Activated T-cell treated with anti-CD3 and anti-CD28 coated beads, Interleukin-2, amount 50 U/mL, for 72 hours (primary cell): ENCODE results near the gene THSD4. TPM values are rescaled to one million over a fixed set of nuclear protein-coding genes. Genes with fewer than 3 reads are reported as not detected.
"Not testable (repeated sequence)": the region's sequence is repeated elsewhere in the genome, so short reads cannot be mapped to it uniquely, and the experiment has no call there.

Experiments used
- ATAC-seq, 2 donors: fragments of 150-1000 bp; cut with Tn5 transposase; replicated peaks in 1 of 2; 2 replicates each; pipeline ENCODE4 v1.10.0; 2021; ENCODE audit warnings: moderate library complexity in 2 of 2, mild to moderate bottlenecking in 1 of 2
- DNase-seq, 2 donors: peaks; one replicate each; pipeline ENCODE4 v3.0.0; 2021 to 2022; ENCODE audit warnings: mixed read lengths in 1 of 2
- H3K27ac Mint-ChIP-seq: one replicate; pipeline ENCODE4 v1.8.0; 2022; ENCODE audit warnings: mild to moderate bottlenecking, moderate library complexity, mixed read lengths
- H3K27me3 Mint-ChIP-seq: one replicate; pipeline ENCODE4 v1.8.0; 2022; ENCODE audit warnings: low read depth, mixed read lengths
- H3K36me3 Mint-ChIP-seq, 2 donors: one replicate each; pipeline ENCODE4 v1.8.0; 2022; ENCODE audit warnings: mixed read lengths in 2 of 2, mild to moderate bottlenecking in 1 of 2; ENCODE audit not compliant: insufficient read depth in 2 of 2
- H3K4me1 Mint-ChIP-seq: one replicate; pipeline ENCODE4 v1.8.0; 2022; ENCODE audit warnings: low read depth, mixed read lengths
- H3K4me3 Mint-ChIP-seq, 2 donors: one replicate each; pipeline ENCODE4 v1.8.0; 2022; ENCODE audit warnings: mild to moderate bottlenecking in 2 of 2, mixed read lengths in 2 of 2, moderate library complexity in 2 of 2
- H3K9me3 Mint-ChIP-seq, 2 donors: one replicate each; pipeline ENCODE4 v1.8.0; 2022; ENCODE audit warnings: mixed read lengths in 2 of 2
- total RNA-seq, 2 donors: library from RNA; stranded (reverse); gene quantifications; one replicate each; pipeline ENCODE4 v1.2.3, GENCODE V29; 2022

THSD4 gene
- total RNA-seq, 2 donors from 2014 or later, result not detected

DNA sequence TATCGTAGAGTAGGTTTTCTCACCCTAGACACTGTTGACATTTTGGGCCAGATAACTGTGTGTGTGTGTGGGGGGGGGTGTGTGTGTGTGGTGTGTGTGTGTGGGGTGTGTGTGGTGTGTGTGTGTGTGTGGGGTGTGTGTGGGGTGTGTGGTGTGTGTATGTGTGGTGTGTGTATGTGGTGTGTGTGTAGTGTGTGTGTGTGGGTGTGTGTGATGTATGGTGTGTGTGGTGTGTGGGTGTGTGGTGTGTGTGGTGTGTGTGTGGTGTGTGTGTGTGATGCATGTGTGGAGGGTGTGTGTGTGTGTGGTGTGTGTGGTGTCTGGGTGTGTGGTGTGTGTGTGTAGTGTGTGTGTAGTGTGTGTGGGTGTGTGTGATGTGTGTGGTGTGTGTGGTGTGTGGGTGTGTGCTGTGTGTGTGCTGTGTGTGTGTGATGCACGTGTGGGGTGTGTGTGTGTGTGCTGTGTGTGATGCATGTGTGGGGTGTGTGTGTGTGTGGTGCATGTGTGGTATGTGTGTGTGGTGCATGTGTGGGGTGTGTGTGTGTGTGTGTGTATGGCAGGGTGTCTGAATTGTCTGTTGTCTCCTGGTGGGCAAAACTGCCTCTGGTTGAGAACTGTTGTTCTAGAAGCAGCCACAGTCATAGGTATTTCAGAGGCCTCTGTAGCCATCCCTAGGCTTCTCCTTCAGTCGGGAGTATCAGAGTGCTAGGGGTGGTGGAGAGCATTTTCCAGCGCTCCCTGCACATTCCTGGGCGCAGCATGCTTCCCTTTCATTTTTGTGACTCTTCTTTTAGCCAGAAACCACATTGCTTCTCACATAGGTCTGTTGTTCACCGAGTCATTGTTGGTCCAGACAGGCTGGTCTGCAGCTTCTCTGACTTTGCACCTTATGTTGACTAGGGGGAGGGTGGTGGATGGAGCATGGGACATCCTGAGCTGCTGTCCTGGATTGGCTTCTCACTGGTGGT, 84.4 kb downstream of the THSD4 start:
- no peak for ATAC-seq
- Mint-ChIP-seq H3K27me3 (no peaks in the 10 kb centered on the region), H3K27ac (no peak overlapping the region), H3K9me3 (peaks cover 2 to 7% of the 10 kb centered on the region in 2 donors), H3K4me1 (no peaks in the 10 kb centered on the region), H3K36me3 (no peaks in the 10 kb centered on the region), H3K4me3 (no peak overlapping the region)
- no peak for DNase-seq

GRCh38 chr15:71201477-71201876, 86.2 kb downstream of the THSD4 start:
- H3K27ac Mint-ChIP-seq, result no peak overlapping the region
- H3K4me1 Mint-ChIP-seq, result no peaks in the 10 kb centered on the region
- no peak for ATAC-seq
- no peak overlapping the region for H3K4me3 Mint-ChIP-seq
- H3K36me3 Mint-ChIP-seq, result no peaks in the 10 kb centered on the region
- no peaks in the 10 kb centered on the region for H3K27me3 Mint-ChIP-seq
- H3K9me3 Mint-ChIP-seq, result peaks cover 2 to 5% of the 10 kb centered on the region in 2 donors
- no peak for DNase-seq

DNA sequence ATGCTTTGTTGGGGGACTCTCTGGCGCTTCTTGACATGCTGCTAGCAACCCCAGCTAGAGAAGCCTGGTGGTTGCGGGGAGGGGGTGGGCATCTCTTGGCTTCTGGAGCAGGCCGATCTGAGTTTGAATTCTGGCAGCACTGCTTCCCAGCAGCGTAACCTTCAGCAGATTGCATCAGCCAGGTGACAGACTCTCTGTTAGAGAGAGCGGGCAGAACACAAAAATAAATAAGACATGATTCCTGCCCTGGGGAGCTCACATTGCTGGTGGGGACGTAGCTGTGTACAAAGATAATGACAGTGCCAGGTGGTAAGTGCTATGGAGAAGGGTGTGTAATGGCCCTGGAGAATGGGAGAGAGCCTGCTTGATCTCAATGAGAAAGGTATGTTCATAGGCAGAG, 87.4 kb downstream of the THSD4 start:
- DNase-seq, result no peak
- no peaks in the 10 kb centered on the region for H3K36me3 Mint-ChIP-seq
- H3K27ac Mint-ChIP-seq, result no peak overlapping the region
- H3K9me3 Mint-ChIP-seq, result peaks cover 2 to 5% of the 10 kb centered on the region in 2 donors
- no peaks in the 10 kb centered on the region for H3K27me3 Mint-ChIP-seq
- no peaks in the 10 kb centered on the region for H3K4me1 Mint-ChIP-seq
- H3K4me3 Mint-ChIP-seq, result no peak overlapping the region
- no peak for ATAC-seq

GRCh38 chr15:71203586-71204474, 88.6 kb downstream of the THSD4 start:
- DNase-seq, result no peak
- ATAC-seq, result no peak
- no peak overlapping the region for H3K27ac Mint-ChIP-seq
- H3K4me3 Mint-ChIP-seq, result no peak overlapping the region
- no peaks in the 10 kb centered on the region for H3K4me1 Mint-ChIP-seq
- no peaks in the 10 kb centered on the region for H3K27me3 Mint-ChIP-seq
- H3K9me3 Mint-ChIP-seq, result peaks cover 2 to 5% of the 10 kb centered on the region in 2 donors
- no peaks in the 10 kb centered on the region for H3K36me3 Mint-ChIP-seq

DNA sequence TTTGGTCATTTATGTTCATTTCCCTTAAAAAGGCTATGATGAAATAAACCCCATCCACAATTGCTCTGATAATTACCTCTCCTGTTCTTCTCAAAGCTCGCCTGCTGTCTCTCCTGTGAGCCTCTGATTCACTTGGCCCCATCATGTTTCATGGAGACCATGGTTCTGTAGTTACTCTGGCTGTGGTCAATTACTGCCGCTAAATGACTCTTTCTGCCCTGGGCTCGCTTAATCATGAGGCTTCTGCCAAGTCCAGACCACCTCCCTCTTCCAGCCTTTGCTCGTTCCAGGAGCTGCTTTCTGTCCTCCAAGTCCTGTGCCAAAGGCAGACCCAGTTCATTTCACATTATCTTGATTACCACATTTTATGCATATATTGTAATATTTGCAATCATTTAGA, 91.9 kb downstream of the THSD4 start:
- Mint-ChIP-seq H3K4me3 (no peak overlapping the region), H3K27ac (no peak overlapping the region), H3K4me1 (no peaks in the 10 kb centered on the region), H3K27me3 (peaks cover 10% of the 10 kb centered on the region), H3K36me3 (no peaks in the 10 kb centered on the region), H3K9me3 (peaks cover 0 to 1% of the 10 kb centered on the region in 2 donors)
- ATAC-seq (no peak), DNase-seq (no peak)

- Mint-ChIP-seq H3K4me3 (no peak overlapping the region), H3K36me3 (no peaks in the 10 kb centered on the region), H3K27ac (no peak overlapping the region), H3K9me3 (peaks cover 0 to 1% of the 10 kb centered on the region in 2 donors), H3K4me1 (no peaks in the 10 kb centered on the region), H3K27me3 (peaks cover 18% of the 10 kb centered on the region)
- ATAC-seq (no peak), DNase-seq (no peak)
Observed at GRCh38 chr15:71212146-71212545, 96.9 kb downstream of the THSD4 start.

DNA sequence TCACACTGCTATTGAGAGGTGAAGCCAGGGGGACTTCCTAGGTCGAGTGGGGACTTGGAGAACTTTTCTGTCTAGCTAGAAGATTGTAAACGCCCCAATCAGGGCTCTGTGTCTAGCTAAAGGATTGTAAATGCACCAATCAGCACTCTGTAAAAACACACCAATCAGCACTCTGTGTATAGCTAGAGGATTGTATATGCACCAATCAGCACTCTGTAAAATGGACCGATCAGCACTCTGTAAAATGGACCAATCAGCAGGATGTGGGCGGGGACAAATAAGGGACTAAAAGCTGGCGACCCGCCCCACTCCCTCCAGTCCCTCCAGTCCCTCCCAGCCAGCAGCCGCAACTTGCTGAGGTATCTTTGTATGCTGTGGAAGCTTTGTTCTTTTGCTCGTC, 98.7 kb downstream of the THSD4 start:
- H3K4me1 Mint-ChIP-seq, H3K4me3 Mint-ChIP-seq, H3K27ac Mint-ChIP-seq, H3K36me3 Mint-ChIP-seq, DNase-seq, H3K9me3 Mint-ChIP-seq, ATAC-seq: not testable (repeated sequence)
- H3K27me3 Mint-ChIP-seq, result peaks cover 17% of the 10 kb centered on the region

DNA sequence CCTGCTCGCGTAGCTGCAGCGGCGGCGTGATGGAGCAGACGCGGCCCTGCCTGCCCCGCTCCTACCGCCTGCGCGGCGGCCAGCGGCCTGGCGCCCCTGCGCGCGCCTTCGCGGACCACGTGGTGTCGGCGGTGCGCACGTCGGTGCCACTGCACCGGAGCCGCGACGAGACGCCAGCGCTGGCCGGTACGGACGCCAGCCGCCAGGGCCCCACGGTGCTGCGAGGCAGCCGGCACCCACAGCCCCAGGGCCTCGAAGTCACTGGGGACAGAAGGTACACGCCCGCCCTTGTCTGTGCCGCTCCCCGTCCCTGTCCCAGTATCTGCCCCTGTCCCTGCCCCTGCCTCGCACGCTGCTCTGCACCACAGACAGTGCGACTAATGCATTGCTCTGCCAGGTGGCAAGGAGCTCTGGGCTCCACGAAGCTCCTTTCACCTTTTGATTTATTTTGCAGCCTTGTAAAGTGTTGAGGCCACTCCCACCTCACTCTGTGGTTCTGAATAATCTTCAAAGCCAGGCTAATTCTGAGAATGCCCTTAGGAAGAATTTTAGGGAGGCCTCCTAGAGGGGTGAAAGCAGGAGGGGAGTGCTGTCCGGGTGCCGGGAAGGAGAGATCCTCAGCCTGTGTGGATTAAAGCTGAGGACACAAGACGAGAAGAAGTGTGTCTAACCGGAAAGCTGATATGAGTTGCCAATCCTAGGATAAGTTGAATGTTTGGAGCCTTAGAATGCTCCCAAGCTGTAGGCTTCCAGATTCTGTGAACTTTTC, 100.0 kb downstream of the THSD4 start:
- H3K36me3 Mint-ChIP-seq, result no peaks in the 10 kb centered on the region
- H3K4me3 Mint-ChIP-seq, result no peak overlapping the region
- DNase-seq (no peak), ATAC-seq (no peak)
- no peak overlapping the region for H3K27ac Mint-ChIP-seq
- H3K9me3 Mint-ChIP-seq, result no peaks in the 10 kb centered on the region
- peaks cover 7% of the 10 kb centered on the region for H3K27me3 Mint-ChIP-seq
- no peaks in the 10 kb centered on the region for H3K4me1 Mint-ChIP-seq

GRCh38 chr15:71218272-71218805, 103.1 kb downstream of the THSD4 start:
- peaks cover 8% of the 10 kb centered on the region for H3K27me3 Mint-ChIP-seq
- no peaks in the 10 kb centered on the region for H3K36me3 Mint-ChIP-seq
- DNase-seq (no peak), ATAC-seq (no peak)
- no peaks in the 10 kb centered on the region for H3K4me1 Mint-ChIP-seq
- no peaks in the 10 kb centered on the region for H3K9me3 Mint-ChIP-seq
- H3K27ac Mint-ChIP-seq, result no peak overlapping the region
- no peak overlapping the region for H3K4me3 Mint-ChIP-seq

GRCh38 chr15:71219101-71219500, 103.8 kb downstream of the THSD4 start:
- H3K36me3 Mint-ChIP-seq, result no peaks in the 10 kb centered on the region
- H3K27ac Mint-ChIP-seq, result no peak overlapping the region
- no peaks in the 10 kb centered on the region for H3K9me3 Mint-ChIP-seq
- no peak overlapping the region for H3K4me3 Mint-ChIP-seq
- no peak for ATAC-seq
- no peak for DNase-seq
- H3K27me3 Mint-ChIP-seq, result peaks cover 9% of the 10 kb centered on the region
- H3K4me1 Mint-ChIP-seq, result no peaks in the 10 kb centered on the region

GRCh38 chr15:71219645-71220044, 104.4 kb downstream of the THSD4 start:
- no peak for ATAC-seq
- Mint-ChIP-seq H3K27me3 (peaks cover 9% of the 10 kb centered on the region), H3K4me1 (no peaks in the 10 kb centered on the region)

GRCh38 chr15:71220828-71221227, 105.6 kb downstream of the THSD4 start:
- H3K27me3 Mint-ChIP-seq, result peaks cover 9% of the 10 kb centered on the region
- no peak for ATAC-seq
- H3K36me3 Mint-ChIP-seq, result no peaks in the 10 kb centered on the region
- H3K9me3 Mint-ChIP-seq, result no peaks in the 10 kb centered on the region
- no peak for DNase-seq
- H3K27ac Mint-ChIP-seq, result no peak overlapping the region
- H3K4me1 Mint-ChIP-seq, result no peaks in the 10 kb centered on the region
- H3K4me3 Mint-ChIP-seq, result no peak overlapping the region

More at GRCh38 chr15:71219645-71220044, 104.4 kb downstream of the THSD4 start:
- Mint-ChIP-seq H3K4me3 (no peak overlapping the region), H3K27ac (no peak overlapping the region), H3K36me3 (no peaks in the 10 kb centered on the region), H3K9me3 (no peaks in the 10 kb centered on the region)
- no peak for DNase-seq
